Muscle layer of duodenum (tissue), 2 donors: ENCODE results near the gene BCL11B.

ENCODE experiments used
- H3K27ac ChIP-seq: one replicate; pipeline ENCODE4 v1.7.0; 2013; ENCODE audit warnings: mild to moderate bottlenecking, low read length
- H3K27me3 ChIP-seq: one replicate; pipeline ENCODE4 v1.7.0; 2013; ENCODE audit warnings: low read depth, mild to moderate bottlenecking, control low read depth, low read length
- H3K36me3 ChIP-seq, 2 donors: one replicate each; pipeline ENCODE4 v1.7.0; 2013; ENCODE audit warnings: low read length in 2 of 2, control low read depth in 1 of 2, mild to moderate bottlenecking in 1 of 2; ENCODE audit not compliant: insufficient read depth in 2 of 2, control insufficient read depth in 1 of 2
- H3K4me1 ChIP-seq, 2 donors: one replicate each; pipeline ENCODE4 v1.7.0; 2013; ENCODE audit warnings: low read length in 2 of 2, mild to moderate bottlenecking in 2 of 2, control low read depth in 1 of 2, moderate library complexity in 1 of 2; ENCODE audit not compliant: insufficient read depth in 2 of 2, control insufficient read depth in 1 of 2
- H3K4me3 ChIP-seq, 2 donors: one replicate each; pipeline ENCODE4 v1.7.0; 2013; ENCODE audit warnings: low read length in 2 of 2, low read depth in 1 of 2, mild to moderate bottlenecking in 1 of 2
- H3K9me3 ChIP-seq, 2 donors: one replicate each; pipeline ENCODE4 v1.7.0; 2013; ENCODE audit warnings: low read length in 2 of 2, control low read depth in 1 of 2, mild to moderate bottlenecking in 1 of 2; ENCODE audit not compliant: control insufficient read depth in 1 of 2
- donor health status: healthy.

BCL11B gene

DNA sequence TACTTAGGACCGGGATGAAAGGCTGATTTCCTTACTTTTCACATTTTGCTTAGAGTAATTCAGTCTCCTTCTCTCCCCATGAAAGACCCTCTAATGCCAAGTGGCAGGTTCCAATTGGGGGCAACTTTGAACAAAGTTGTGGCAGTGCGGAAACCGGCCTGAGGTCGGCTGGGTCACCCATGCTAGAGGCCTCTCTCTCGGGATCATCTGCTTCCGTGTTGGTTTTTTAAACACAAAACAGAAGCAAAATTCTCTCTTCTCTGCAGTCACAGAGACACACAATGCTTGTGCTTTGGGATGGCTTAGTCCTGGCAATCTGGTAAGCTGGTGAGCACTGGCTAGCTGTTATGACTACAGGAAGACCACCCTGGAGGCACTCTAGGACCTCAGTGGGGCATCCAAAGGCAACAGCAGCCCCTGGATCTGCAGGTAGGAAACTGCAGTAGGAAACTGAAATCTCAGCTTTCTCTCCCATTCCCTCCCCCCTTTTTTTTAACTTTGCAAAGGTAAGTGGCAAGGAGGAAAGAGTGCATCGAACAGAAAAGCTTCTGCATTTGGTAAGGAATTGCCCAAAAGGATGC, 102.1 kb downstream of the BCL11B start:
- Histone ChIP-seq H3K4me1 (no peaks in the 10 kb centered on the region), H3K36me3 (no peaks in the 10 kb centered on the region), H3K4me3 (no peak overlapping the region), H3K27me3 (no peaks in the 10 kb centered on the region), H3K27ac (no peak overlapping the region), H3K9me3 (no peaks in the 10 kb centered on the region)

GRCh38 chr14:99168330-99168729, 103.7 kb downstream of the BCL11B start:
- H3K4me3 ChIP-seq: no peak overlapping the region
- no peak overlapping the region for H3K27ac ChIP-seq
- no peaks in the 10 kb centered on the region for H3K9me3 ChIP-seq
- no peaks in the 10 kb centered on the region for H3K4me1 ChIP-seq
- H3K36me3 ChIP-seq: no peaks in the 10 kb centered on the region
- no peaks in the 10 kb centered on the region for H3K27me3 ChIP-seq

DNA sequence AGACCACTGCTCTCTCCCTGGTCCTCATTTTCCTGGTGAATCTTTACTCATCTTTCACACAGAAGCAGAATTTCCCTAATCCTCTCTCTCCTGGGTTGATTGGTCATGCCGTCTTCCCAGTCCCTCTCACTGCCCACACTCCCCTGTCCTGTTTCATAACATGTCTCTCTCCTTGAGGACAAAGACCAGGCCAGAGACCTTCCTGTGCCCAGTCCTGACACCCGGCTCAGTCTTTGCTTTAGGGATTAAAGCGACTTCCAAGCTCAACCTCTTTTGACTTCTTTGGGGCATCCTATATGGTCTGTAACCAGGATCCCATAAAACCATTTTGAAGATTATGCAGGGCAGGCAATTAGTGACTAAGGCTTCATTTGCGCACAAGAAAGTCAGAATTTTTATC, 105.5 kb downstream of the BCL11B start:
- Histone ChIP-seq H3K9me3 (peaks cover 0 to 4% of the 10 kb centered on the region in 2 donors), H3K27ac (no peak overlapping the region), H3K27me3 (no peaks in the 10 kb centered on the region), H3K4me3 (no peak overlapping the region), H3K4me1 (no peaks in the 10 kb centered on the region), H3K36me3 (no peaks in the 10 kb centered on the region)

DNA sequence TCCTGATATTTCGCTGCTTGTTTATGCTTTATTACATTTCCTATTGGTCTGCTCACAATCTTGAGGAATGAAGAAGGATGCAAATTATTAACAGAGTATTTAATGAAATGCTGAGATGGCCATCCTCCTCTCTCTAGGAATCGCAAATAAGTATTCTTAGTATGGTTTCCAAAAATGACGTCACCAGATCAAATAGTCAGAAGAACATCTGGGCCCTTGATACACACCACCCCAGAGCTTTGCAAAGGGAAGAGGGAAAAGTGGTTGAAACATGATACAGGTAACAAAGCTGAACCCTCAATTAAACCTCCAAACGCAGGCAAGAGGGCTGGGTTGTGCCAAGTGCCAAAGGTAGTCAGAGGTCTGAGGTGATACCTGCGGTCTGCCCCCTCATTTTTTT, 107.3 kb downstream of the BCL11B start:
- Histone ChIP-seq H3K36me3 (no peaks in the 10 kb centered on the region), H3K9me3 (peaks cover 0 to 6% of the 10 kb centered on the region in 2 donors), H3K27ac (no peak overlapping the region), H3K4me3 (no peak overlapping the region), H3K4me1 (no peaks in the 10 kb centered on the region), H3K27me3 (no peaks in the 10 kb centered on the region)

GRCh38 chr14:99163446-99163845, 108.6 kb downstream of the BCL11B start:
- H3K36me3 ChIP-seq: no peaks in the 10 kb centered on the region
- no peak overlapping the region for H3K4me3 ChIP-seq
- no peaks in the 10 kb centered on the region for H3K27me3 ChIP-seq
- H3K9me3 ChIP-seq: peaks cover 0 to 6% of the 10 kb centered on the region in 2 donors
- no peaks in the 10 kb centered on the region for H3K4me1 ChIP-seq
- H3K27ac ChIP-seq: no peak overlapping the region

- H3K27me3 ChIP-seq: no peaks in the 10 kb centered on the region
- H3K36me3 ChIP-seq: no peaks in the 10 kb centered on the region
- no peak overlapping the region for H3K4me3 ChIP-seq
- H3K9me3 ChIP-seq: peaks cover 0 to 6% of the 10 kb centered on the region in 2 donors
- no peak overlapping the region for H3K27ac ChIP-seq
- H3K4me1 ChIP-seq: no peaks in the 10 kb centered on the region
Observed at GRCh38 chr14:99159341-99160340, 112.4 kb downstream of the BCL11B start.

- H3K27me3 ChIP-seq: no peaks in the 10 kb centered on the region
- H3K4me1 ChIP-seq: no peaks in the 10 kb centered on the region
- H3K4me3 ChIP-seq: no peak overlapping the region
- no peak overlapping the region for H3K27ac ChIP-seq
- peaks cover 0 to 6% of the 10 kb centered on the region in 2 donors for H3K9me3 ChIP-seq
- H3K36me3 ChIP-seq: no peaks in the 10 kb centered on the region
Observed at GRCh38 chr14:99158646-99159165, 113.3 kb downstream of the BCL11B start.

- no peak overlapping the region for H3K4me3 ChIP-seq
- H3K27me3 ChIP-seq: no peaks in the 10 kb centered on the region
- no peak overlapping the region for H3K27ac ChIP-seq
- H3K36me3 ChIP-seq: no peaks in the 10 kb centered on the region
- H3K4me1 ChIP-seq: no peaks in the 10 kb centered on the region
- H3K9me3 ChIP-seq: peaks cover 0 to 6% of the 10 kb centered on the region in 2 donors
Observed at GRCh38 chr14:99158150-99158549, 113.8 kb downstream of the BCL11B start.

- no peak overlapping the region for H3K27ac ChIP-seq
- no peak overlapping the region for H3K4me3 ChIP-seq
- H3K4me1 ChIP-seq: no peaks in the 10 kb centered on the region
- no peaks in the 10 kb centered on the region for H3K36me3 ChIP-seq
- peaks cover 0 to 6% of the 10 kb centered on the region in 2 donors for H3K9me3 ChIP-seq
- no peaks in the 10 kb centered on the region for H3K27me3 ChIP-seq
Observed at GRCh38 chr14:99157676-99158075, 114.3 kb downstream of the BCL11B start.

GRCh38 chr14:99157246-99157645, 114.8 kb downstream of the BCL11B start:
- Histone ChIP-seq H3K27me3 (no peaks in the 10 kb centered on the region), H3K4me1 (no peaks in the 10 kb centered on the region), H3K36me3 (no peaks in the 10 kb centered on the region), H3K4me3 (no peak overlapping the region), H3K9me3 (peaks cover 0 to 6% of the 10 kb centered on the region in 2 donors), H3K27ac (no peak overlapping the region)

DNA sequence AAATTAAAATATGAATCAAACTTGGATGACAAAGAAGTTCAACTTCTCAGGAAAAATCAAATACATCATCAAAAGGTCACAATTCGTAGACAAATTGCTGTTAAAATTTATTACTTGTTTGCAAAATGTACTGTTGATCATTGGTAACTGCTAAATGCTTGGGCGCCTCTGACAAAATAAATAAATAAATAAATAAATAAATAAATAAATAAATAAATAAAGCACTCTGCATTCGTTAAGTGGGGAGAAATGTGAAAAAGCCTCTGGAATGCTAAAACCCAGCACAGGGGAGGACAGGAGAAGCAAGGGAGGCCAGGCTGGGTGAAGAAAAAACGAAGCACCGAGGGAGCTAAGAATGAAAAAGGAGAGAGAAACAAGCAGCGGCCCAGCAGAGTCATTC, 115.2 kb downstream of the BCL11B start:
- Histone ChIP-seq H3K27me3 (no peaks in the 10 kb centered on the region), H3K27ac (no peak overlapping the region), H3K4me1 (no peaks in the 10 kb centered on the region), H3K36me3 (no peaks in the 10 kb centered on the region), H3K4me3 (no peak overlapping the region), H3K9me3 (peaks cover 0 to 5% of the 10 kb centered on the region in 2 donors)
